MCF 10A (cell line): Measurements from ENCODE around the gene EPB41L4A. TPM values are rescaled to one million over a fixed set of nuclear protein-coding genes. Genes with fewer than 3 reads are reported as not detected.

Experiments used
- BruUV-seq: library from RNA; stranded (reverse); fragments of 400-500 nt; replicated peaks from 2 replicates; lab custom pipeline; 2021; lab: Mats Ljungman, UMichigan
- CTCF ChIA-PET: fragments of 300-600 bp; sonication (Branson Sonifier 250); formaldehyde crosslinking; extraction: SDS; loops from one replicate; lab custom pipeline; 2021; ENCODE audit warnings: antibody characterized with exemption, inconsistent platforms; lab: Yijun Ruan, JAX
- POLR2A ChIA-PET: fragments of 300-600, 350-650 bp; sonication (Branson Sonifier 250); formaldehyde crosslinking; extraction: SDS; loops from one replicate; lab custom pipeline; 2020; ENCODE audit warnings: antibody characterized with exemption, inconsistent platforms; lab: Yijun Ruan, JAX
- DNase-seq: peaks from one replicate; pipeline ENCODE4 v3.0.0-alpha.2; 2018; ENCODE audit not compliant: unreplicated experiment
- H3K27ac Mint-ChIP-seq: one replicate; pipeline ENCODE4 v1.8.0; 2022; ENCODE audit warnings: mild to moderate bottlenecking, low read depth, mixed read lengths; ENCODE audit not compliant: unreplicated experiment
- H3K27me3 Mint-ChIP-seq: one replicate; pipeline ENCODE4 v1.8.0; 2022; ENCODE audit warnings: mixed read lengths; ENCODE audit not compliant: insufficient read depth, unreplicated experiment
- H3K36me3 Mint-ChIP-seq: one replicate; pipeline ENCODE4 v1.8.0; 2022; ENCODE audit warnings: mild to moderate bottlenecking, moderate library complexity, mixed read lengths; ENCODE audit not compliant: insufficient read depth, unreplicated experiment
- H3K4me1 Mint-ChIP-seq: one replicate; pipeline ENCODE4 v1.8.0; 2022; ENCODE audit warnings: mixed read lengths; ENCODE audit not compliant: insufficient read depth, unreplicated experiment
- H3K4me3 Mint-ChIP-seq: one replicate; pipeline ENCODE4 v1.8.0; 2022; ENCODE audit warnings: mild to moderate bottlenecking, moderate library complexity, mixed read lengths; ENCODE audit not compliant: unreplicated experiment
- H3K9me3 Mint-ChIP-seq: one replicate; pipeline ENCODE4 v1.8.0; 2022; ENCODE audit warnings: mixed read lengths; ENCODE audit not compliant: unreplicated experiment
- intact Hi-C: fragments of 100-400 bp; cut with micrococcal nuclease; formaldehyde crosslinking; loops from 2 replicates; pipeline ENCODE4 v1.14.1; 2022
- total RNA-seq: library from RNA; stranded (reverse); gene quantifications from 2 replicates; pipeline ENCODE4 v1.2.3, GENCODE V29; 2022
- TF ChIP-seq, protein P1 (sequence below): fragments of 200-600 bp; IDR thresholded peaks from one replicate; pipeline ENCODE4 v1.8.0; 2022; ENCODE audit warnings: antibody characterized with exemption, mild to moderate bottlenecking; ENCODE audit not compliant: unreplicated experiment

EPB41L4A gene
- total RNA-seq, 1 experiment from 2014 or later, result 12.4 TPM

DNA sequence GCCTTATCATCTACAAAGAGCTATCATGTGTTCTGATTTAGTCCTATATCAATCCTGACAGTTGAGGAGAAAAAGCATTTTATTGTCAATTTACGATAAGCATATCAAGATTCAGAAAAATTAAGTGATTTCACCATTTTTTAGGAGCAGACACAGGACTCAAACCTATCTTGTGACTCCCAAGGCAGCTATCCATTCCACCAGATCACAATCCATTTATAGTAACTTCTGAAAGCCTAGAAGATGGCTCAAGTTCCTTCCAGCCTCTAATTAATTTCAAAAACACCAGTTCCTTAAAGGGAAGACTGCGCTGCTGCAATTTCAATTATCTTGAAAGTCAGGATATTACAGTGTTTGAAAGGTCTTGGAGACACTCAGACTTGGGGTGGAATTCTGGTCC lies 114.3 kb downstream of the EPB41L4A start:
- Mint-ChIP-seq H3K9me3 (no peaks in the 10 kb centered on the region), H3K27me3 (no peaks in the 10 kb centered on the region), H3K4me3 (no peak overlapping the region), H3K4me1 (peaks cover 9% of the 10 kb centered on the region), H3K27ac (no peak overlapping the region), H3K36me3 (peaks cover 12% of the 10 kb centered on the region)
- POLR2A ChIA-PET, result interaction anchor here (0.7 kb wide), 1 partner anchor 18 kb away, joined by 5 read pairs; no protein-coding TSS in a partner anchor
- intact Hi-C loops, result no loop called here
- no TSS peak for BruUV-seq
- no peak for DNase-seq
- CTCF ChIA-PET, result interaction anchor here (1.0 kb wide), 1 partner anchor 716 kb away, joined by 3 read pairs; no protein-coding TSS in a partner anchor
- TF ChIP-seq, protein P1, sequence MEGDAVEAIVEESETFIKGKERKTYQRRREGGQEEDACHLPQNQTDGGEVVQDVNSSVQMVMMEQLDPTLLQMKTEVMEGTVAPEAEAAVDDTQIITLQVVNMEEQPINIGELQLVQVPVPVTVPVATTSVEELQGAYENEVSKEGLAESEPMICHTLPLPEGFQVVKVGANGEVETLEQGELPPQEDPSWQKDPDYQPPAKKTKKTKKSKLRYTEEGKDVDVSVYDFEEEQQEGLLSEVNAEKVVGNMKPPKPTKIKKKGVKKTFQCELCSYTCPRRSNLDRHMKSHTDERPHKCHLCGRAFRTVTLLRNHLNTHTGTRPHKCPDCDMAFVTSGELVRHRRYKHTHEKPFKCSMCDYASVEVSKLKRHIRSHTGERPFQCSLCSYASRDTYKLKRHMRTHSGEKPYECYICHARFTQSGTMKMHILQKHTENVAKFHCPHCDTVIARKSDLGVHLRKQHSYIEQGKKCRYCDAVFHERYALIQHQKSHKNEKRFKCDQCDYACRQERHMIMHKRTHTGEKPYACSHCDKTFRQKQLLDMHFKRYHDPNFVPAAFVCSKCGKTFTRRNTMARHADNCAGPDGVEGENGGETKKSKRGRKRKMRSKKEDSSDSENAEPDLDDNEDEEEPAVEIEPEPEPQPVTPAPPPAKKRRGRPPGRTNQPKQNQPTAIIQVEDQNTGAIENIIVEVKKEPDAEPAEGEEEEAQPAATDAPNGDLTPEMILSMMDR, result no peak

DNA sequence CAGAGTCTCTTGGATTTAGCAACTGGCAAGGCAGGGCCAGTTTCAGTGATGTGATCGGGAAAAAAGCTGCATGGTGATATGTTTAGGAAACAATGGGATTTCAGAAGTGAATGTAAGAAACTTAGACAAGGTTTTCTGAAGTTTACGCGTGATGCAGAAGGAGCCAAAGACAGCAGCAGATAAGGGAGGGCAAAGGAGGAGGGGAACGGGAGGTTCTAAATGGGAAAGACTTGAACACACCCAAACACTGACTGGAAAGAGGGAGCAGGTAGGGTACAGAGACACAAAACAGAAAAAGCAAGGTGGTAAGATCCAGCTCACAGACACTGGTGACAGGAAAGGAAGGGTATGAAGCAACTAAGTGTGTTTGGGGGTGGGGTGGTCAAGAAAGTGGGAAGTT lies 115.4 kb downstream of the EPB41L4A start:
- Mint-ChIP-seq H3K36me3 (peaks cover 12% of the 10 kb centered on the region), H3K27ac (no peak overlapping the region), H3K4me3 (no peak overlapping the region), H3K4me1 (peaks cover 9% of the 10 kb centered on the region), H3K27me3 (no peaks in the 10 kb centered on the region), H3K9me3 (peaks cover 7% of the 10 kb centered on the region)
- POLR2A ChIA-PET, result no interaction called here
- BruUV-seq, result no TSS peak
- intact Hi-C loops, result no loop called here
- TF ChIP-seq, protein P1, result no peak
- DNase-seq, result no peak
- CTCF ChIA-PET, result interaction anchor here (0.5 to 0.9 kb wide), 2 partner anchors 33 to 128 kb away, joined by 4 read pairs; no protein-coding TSS in a partner anchor

DNA sequence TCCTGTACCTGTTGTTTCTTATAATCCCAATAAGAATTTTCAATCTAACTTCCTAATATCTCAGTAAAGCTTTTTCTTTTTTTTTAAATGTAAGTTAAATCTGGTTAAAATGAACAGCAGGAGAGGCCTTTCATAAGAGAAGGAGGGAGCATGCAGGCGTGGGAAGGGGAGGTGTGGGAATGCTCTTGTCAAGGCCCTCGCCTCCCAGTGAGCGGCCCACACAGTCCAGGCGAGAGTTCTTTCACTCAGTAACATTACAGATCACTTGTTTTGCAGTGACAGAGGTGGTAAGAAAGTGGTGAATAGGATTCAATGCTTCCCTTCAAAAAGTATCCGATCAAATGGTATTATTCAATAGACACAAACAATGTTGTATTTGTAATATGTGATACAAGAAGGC lies 125.0 kb downstream of the EPB41L4A start:
- Mint-ChIP-seq H3K4me3 (no peak overlapping the region), H3K4me1 (peaks cover 7% of the 10 kb centered on the region), H3K27me3 (no peaks in the 10 kb centered on the region), H3K27ac (no peak overlapping the region), H3K36me3 (peaks cover 5% of the 10 kb centered on the region), H3K9me3 (peaks cover 8% of the 10 kb centered on the region)
- CTCF ChIA-PET, result interaction anchor here (0.6 to 0.8 kb wide), 2 partner anchors 84 to 155 kb away, joined by 3 to 4 read pairs; no protein-coding TSS in a partner anchor
- TF ChIP-seq, protein P1, result no peak
- DNase-seq, result no peak
- intact Hi-C loops, result no loop called here
- BruUV-seq, result no TSS peak
- POLR2A ChIA-PET, result no interaction called here

DNA sequence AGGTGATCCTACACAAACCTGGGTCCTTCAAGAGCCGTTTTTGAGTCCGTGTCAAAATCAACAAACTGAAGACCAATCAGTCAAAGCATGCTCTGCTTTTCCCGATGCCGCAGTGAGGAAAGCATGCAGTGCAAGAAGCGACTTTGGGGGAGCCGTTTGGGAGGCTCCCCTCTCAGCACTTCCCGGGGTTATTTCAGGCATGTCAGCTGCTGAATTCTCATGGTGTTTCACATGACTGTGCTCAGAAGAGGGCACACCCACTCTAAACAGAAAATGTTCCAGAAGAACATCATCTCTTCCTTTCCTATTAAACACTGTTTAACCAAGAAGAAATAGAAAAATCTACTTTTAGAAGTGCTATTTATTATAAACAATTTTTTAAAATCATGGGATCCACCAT lies 125.5 kb downstream of the EPB41L4A start:
- Mint-ChIP-seq H3K4me1 (peaks cover 7% of the 10 kb centered on the region), H3K27me3 (no peaks in the 10 kb centered on the region), H3K4me3 (no peak overlapping the region), H3K36me3 (peaks cover 4% of the 10 kb centered on the region), H3K27ac (no peak overlapping the region), H3K9me3 (peaks cover 2% of the 10 kb centered on the region)
- TF ChIP-seq, protein P1, result no peak
- ChIA-PET POLR2A (no interaction called here), CTCF (interaction anchor here (0.5 kb wide), 1 partner anchor 136 kb away, joined by 4 read pairs; no protein-coding TSS in a partner anchor)
- intact Hi-C loops, result no loop called here
- DNase-seq, result no peak
- BruUV-seq, result no TSS peak
